GM10266 (cell line): ENCODE results near the gene BACE2.

Source experiments
- DNase-seq: peaks from one replicate; pipeline ENCODE4 v3.0.0; 2012; ENCODE audit errors: extremely low spot score
- TF ChIP-seq, protein P1 (sequence below): IDR thresholded peaks from 2 replicates; pipeline ENCODE4 v1.5.1; 2012; ENCODE audit warnings: mild to moderate bottlenecking, low read depth; ENCODE audit not compliant: control insufficient read depth, insufficient read depth; ENCODE audit errors: missing control alignments

BACE2 gene

DNA sequence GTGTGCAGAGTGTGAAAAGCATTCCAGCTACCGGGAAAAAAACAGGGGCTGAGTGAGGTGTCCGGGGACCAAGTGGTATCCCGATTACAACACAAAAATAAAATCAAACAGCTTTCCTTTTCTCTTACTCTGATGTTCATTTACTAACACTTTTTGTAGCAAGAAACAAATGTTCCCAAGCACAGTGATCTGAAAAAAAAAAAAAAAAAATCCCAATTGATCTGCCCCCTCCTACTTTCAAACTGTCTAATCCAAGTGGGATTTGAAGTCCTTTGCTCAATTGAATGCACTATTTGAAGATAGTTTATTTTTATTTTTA is 1.3 kb downstream of the BACE2 start:
- TF ChIP-seq, protein P1, sequence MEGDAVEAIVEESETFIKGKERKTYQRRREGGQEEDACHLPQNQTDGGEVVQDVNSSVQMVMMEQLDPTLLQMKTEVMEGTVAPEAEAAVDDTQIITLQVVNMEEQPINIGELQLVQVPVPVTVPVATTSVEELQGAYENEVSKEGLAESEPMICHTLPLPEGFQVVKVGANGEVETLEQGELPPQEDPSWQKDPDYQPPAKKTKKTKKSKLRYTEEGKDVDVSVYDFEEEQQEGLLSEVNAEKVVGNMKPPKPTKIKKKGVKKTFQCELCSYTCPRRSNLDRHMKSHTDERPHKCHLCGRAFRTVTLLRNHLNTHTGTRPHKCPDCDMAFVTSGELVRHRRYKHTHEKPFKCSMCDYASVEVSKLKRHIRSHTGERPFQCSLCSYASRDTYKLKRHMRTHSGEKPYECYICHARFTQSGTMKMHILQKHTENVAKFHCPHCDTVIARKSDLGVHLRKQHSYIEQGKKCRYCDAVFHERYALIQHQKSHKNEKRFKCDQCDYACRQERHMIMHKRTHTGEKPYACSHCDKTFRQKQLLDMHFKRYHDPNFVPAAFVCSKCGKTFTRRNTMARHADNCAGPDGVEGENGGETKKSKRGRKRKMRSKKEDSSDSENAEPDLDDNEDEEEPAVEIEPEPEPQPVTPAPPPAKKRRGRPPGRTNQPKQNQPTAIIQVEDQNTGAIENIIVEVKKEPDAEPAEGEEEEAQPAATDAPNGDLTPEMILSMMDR = no peak
- no peak for DNase-seq

DNA sequence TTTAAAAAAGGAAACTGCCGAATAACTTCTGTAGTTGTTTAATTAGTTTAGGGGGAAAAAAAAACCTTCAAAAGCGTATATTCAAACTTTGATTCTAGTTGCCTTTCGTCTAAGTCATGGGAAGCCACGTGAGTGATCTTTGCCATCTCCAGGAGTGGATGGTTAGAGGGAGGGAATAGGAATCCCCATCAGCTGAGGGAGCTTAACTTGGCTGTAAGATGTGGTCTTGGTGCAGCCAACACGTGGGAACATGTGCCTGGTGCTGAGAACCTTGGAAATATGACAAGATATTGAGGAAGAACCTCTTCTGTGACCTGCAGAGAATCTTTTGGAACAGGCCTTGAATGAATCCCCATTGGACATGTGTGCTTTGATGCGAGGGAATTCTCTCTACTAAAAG is 1.7 kb downstream of the BACE2 start:
- DNase-seq = no peak
- TF ChIP-seq, protein P1 = no peak

DNA sequence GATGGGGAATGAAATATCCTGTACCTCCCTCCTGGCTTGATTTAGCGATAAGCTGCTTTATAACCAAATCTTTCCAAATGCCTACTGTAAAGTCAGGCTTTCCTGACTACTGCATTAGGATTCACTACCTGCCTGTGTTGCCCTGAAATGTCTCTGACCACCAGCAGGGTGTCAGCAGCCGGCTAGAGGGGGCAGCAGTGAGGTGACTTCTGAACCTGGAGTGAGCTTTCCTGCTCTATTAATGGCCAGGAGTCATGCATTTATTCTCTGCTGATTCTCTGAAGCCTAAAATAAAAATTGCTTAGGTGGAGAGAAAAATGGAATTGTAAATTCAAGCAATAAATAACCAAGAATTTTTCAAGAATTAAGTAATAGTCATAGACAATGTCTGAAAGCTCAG is 2.5 kb downstream of the BACE2 start:
- peak; percentile 59 for DNase-seq
- TF ChIP-seq, protein P1 = peak; percentile 36

DNA sequence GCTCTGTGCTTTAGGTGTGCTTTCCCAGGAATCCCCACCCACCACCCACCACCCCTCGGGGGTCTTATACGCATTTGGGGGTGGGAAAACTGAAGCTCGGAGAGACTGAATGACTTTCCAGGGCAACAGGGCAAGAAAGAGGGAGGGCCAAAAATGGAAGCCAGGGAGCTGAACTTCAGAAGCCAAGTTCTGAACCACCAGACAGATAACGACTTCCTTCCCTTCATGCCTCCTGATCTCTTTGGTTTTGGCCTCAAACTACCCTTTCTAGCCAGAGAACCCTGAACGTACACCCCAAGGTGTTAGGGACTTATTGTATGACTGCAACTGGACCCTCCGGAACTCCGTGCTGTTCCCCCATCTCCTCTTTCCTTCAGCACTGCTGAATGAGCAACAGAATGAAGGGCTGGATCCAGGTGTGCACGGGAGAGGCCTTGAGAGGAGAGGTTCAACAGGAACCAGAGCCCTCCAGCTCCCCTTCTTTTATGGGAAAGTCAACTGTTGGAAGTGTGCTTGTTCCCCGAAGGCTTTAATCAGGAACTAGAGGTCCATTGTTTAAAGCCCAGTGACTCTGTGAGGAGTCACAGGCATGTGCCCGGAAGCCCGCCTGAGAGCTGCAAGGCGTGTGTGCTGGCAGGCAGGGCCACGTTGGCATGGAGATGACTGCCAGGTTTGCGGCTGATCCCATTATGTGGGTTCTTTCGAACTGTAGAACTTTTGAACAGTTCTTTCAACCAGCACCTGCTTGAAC is 3.1 kb downstream of the BACE2 start:
- TF ChIP-seq, protein P1 = no peak

DNA sequence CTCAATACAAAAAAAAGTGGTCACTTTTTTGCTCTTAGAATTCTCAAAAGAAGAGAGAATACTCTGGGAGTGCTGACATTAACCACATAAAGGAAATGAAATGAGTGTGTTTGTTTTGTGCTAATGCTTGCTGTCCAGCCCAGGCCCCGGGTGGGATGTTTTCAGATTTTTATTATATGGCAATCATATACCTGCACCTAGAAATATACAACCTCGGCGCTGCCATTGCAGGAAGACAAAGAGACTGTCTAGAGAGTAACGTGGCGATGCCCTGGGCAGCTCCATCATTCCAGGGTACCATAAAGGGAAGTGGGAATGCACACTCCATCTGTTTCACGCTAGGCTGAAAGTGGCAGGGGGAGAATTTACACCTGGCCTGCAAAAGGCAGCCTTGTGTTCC is 7.1 kb downstream of the BACE2 start:
- no peak for DNase-seq
- TF ChIP-seq, protein P1 = no peak

More for the DNA sequence above, 3.1 kb downstream of the BACE2 start:
- no peak for DNase-seq

DNA sequence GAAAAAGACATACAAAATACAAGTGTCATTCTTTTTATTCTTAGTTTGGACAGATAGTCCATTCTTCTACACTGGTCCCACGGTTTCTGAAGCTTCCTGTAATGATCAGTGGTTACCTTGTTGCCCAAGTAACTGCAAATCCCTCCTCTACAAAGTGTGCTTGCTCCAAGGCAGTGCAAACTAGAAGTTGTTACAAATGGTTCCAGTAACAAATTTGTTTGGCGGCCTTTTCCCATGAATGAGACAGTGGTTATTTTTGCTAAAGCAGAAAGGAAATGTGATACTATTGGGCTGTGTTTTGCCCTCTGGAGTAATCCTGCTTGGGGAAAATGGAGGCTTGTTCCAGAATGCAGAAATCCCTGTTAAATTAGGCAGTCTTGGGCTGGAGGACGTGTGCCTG is 8.9 kb downstream of the BACE2 start:
- TF ChIP-seq, protein P1 = no peak
- DNase-seq = no peak

DNA sequence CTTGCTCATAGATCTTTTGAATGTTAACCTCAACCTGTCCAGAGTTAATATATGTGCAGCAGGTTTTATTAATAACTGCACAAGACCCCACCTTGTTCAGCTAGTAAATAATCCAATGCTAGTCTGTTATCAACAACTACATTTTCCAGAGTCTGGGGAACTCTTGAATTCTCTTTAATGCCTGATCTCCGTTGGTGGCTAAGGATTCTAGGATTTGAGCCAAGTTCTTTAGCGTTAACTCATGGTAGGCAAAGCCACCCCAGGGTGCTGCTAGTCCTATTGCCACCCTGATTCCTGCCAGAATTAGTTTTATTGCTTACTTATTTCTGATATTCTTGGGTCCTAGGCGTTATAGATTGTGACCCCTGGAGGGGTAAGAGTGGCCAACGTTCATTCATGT is 12.8 kb downstream of the BACE2 start:
- no peak for DNase-seq
- TF ChIP-seq, protein P1 = no peak
